LNCaP clone FGC (cell line): Measurements from ENCODE around the gene B4GALT6.

Experiments
- DNase-seq: peaks from one replicate; pipeline ENCODE4 v3.0.0-alpha.2; 2011; ENCODE audit warnings: low read depth
- H3K4me3 ChIP-seq: 2 replicates; pipeline ENCODE4 v1.5.1; 2011; ENCODE audit warnings: mild to moderate bottlenecking, low read depth, low read length, control low read depth
- CTCF ChIP-seq: IDR thresholded peaks from 2 replicates; pipeline ENCODE4 v1.5.1; 2012; ENCODE audit warnings: mild to moderate bottlenecking; ENCODE audit not compliant: control insufficient read depth, insufficient read depth; ENCODE audit errors: extremely low read depth

The B4GALT6 gene

GRCh38 chr18:31683106-31683505 lies 1.3 kb downstream of the B4GALT6 start:
- H3K4me3 ChIP-seq: no peak overlapping the region
- TF ChIP-seq CTCF: no peak
- DNase-seq: no peak

DNA sequence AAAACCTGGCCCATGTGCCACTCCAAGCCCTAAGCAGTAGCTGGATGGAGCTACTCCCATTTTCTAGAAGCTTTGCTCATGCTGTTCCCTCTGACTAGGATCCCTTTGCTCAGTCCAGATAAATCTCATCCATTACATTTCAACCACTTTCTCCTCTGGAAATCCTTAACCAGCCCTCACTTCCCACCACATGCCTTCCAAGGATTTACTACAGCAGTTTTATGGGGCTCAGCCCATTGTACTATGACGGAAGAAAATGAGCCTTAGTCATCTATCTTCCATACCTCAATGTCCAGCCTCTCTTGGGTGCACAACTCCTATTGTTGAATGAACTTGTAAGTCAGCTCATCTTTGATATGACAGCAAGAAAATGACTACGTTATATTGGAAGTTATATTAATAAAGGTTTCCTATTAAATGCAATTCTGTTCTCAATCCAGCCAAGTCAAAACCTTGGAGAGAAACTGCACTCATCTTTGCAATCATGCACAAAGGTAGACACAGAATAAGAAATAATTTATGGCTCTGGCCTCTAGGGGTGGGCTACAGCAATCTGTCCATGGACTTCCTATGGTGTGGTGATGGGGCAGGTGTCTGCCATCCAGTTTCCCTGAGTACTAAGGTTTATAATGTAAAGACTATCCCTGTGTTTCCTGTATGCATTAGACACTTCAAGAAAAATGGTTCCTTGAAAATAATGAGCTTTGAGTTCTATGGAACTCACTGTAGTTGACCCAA lies 3.4 kb downstream of the B4GALT6 start:
- TF ChIP-seq CTCF: peak; percentile 22; the same call in 1 of the 2 replicates

GRCh38 chr18:31680433-31680811 lies 4.0 kb downstream of the B4GALT6 start:
- no peak for TF ChIP-seq CTCF
- no peak overlapping the region for H3K4me3 ChIP-seq
- no peak for DNase-seq

More for the DNA sequence above, 3.4 kb downstream of the B4GALT6 start:
- no peak for DNase-seq
- no peak overlapping the region for H3K4me3 ChIP-seq

- no peak for TF ChIP-seq CTCF
- no peak for DNase-seq
- H3K4me3 ChIP-seq: no peak overlapping the region
Observed at GRCh38 chr18:31679791-31680432, 4.5 kb downstream of the B4GALT6 start.

DNA sequence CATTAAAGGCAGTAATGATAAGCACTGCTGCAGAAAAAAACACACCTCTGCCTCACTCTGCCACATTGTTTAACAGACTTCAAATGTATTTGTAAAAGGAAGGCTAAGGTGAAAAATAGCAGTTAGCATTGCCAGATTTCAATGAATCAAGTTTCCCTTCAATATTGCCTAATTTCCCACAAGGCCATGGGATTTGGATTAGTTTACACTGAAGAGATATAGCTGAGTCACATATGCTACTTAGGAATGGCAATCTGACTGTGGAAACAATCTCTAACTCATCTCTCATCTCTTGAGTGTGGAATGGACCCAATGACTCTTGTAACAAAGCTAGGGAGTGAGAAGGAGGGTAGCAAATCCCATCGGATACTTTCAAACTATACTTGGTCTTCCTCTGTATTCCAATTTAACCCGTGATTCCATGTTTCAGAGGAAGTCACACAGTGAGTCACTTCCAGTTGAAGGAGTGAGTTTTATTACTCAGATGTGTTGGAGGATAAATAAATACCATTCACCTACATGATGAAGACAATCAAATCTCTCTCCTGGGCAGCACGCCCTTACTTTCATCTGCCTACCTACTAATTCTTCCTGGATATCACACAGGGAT lies 5.1 kb downstream of the B4GALT6 start:
- H3K4me3 ChIP-seq: no peak overlapping the region
- no peak for DNase-seq
- TF ChIP-seq CTCF: no peak

DNA sequence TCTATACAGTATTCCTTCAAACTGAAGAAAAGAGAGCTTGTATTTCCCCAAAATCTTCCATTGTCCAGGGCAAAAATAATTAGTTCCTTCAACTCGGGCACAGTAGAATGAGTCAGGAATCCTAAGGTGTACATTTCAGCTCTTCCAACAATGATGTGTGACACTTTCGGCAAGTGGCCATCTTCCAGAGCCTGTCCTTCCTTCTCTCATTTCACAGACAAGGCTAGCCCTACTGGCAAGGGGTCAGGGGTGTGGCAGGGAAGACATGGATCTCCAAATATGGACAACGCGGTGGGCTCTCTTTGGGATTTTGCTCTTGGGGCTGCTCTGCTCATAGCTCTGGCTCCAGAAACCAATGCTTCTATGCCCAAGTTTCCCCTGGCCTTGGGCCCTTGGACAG lies 6.0 kb downstream of the B4GALT6 start:
- TF ChIP-seq CTCF: no peak
- no peak overlapping the region for H3K4me3 ChIP-seq
- no peak for DNase-seq
